SU-DHL-6 (cell line): ENCODE measurements around the gene TRMT1.

Experiments used
- H2AFZ ChIP-seq: fragments of 200-600 bp; sonication (generic); 2 replicates; pipeline ENCODE4 v1.6.1; 2014; ENCODE audit warnings: low read depth, mild to moderate bottlenecking, moderate library complexity, mixed read lengths, antibody characterized with exemption, low read length; ENCODE audit not compliant: severe bottlenecking
- H3F3A ChIP-seq: fragments of 200-600 bp; shearing (Covaris generic); 2 replicates; pipeline ENCODE4 v1.6.0; 2016; ENCODE audit warnings: antibody characterized with exemption, mild to moderate bottlenecking; ENCODE audit not compliant: insufficient read depth
- H3K27ac ChIP-seq: fragments of 200-600 bp; sonication (generic); 2 replicates; pipeline ENCODE4 v1.5.1; 2016; ENCODE audit warnings: low read depth, mild to moderate bottlenecking, low read length, moderate library complexity, mixed read lengths
- H3K27me3 ChIP-seq: fragments of 200-600 bp; sonication (generic), shearing (Covaris generic); 2 replicates; pipeline ENCODE4 v1.6.0; 2014; ENCODE audit warnings: mild to moderate bottlenecking, low read length
- H3K36me3 ChIP-seq: fragments of 200-600 bp; sonication (generic); 2 replicates; pipeline ENCODE4 v1.6.1; 2014; ENCODE audit warnings: mild to moderate bottlenecking, low read length, mixed read lengths
- H3K4me2 ChIP-seq: fragments of 300-600, 200-600 bp; shearing (Covaris generic), sonication (generic); 2 replicates; pipeline ENCODE4 v1.6.0; 2014; ENCODE audit warnings: low read length, low read depth, mild to moderate bottlenecking; ENCODE audit not compliant: poor library complexity, severe bottlenecking
- H3K4me3 ChIP-seq: fragments of 200-600 bp; sonication (generic); 2 replicates; pipeline ENCODE4 v1.5.1; 2014; ENCODE audit warnings: antibody characterized with exemption, low read length, mild to moderate bottlenecking, mixed read lengths; ENCODE audit not compliant: insufficient read depth, poor library complexity, severe bottlenecking
- H3K79me2 ChIP-seq: fragments of 200-600 bp; sonication (generic); 2 replicates; pipeline ENCODE4 v1.6.1; 2014; ENCODE audit warnings: mild to moderate bottlenecking, low read length, moderate library complexity; ENCODE audit not compliant: insufficient read depth
- H3K9ac ChIP-seq: fragments of 200-600 bp; sonication (generic); 2 replicates; pipeline ENCODE4 v1.7.0; 2014; ENCODE audit warnings: mild to moderate bottlenecking, low read length
- H3K9me2 ChIP-seq: fragments of 200-600 bp; sonication (generic); replicated peaks from 2 replicates; pipeline ENCODE4 v1.6.1; 2014; ENCODE audit warnings: low read length; ENCODE audit not compliant: insufficient read depth
- H3K9me3 ChIP-seq: fragments of 200-600 bp; sonication (generic); 2 replicates; pipeline ENCODE4 v1.6.1; 2014; ENCODE audit warnings: low read length, mixed read lengths; ENCODE audit not compliant: insufficient read depth
- H4K20me1 ChIP-seq: fragments of 200-600 bp; sonication (generic); 2 replicates; pipeline ENCODE4 v1.6.1; 2014; ENCODE audit warnings: low read depth, mild to moderate bottlenecking, antibody characterized with exemption, low read length, moderate library complexity, mixed read lengths
- CTCF ChIP-seq: fragments of 200-600 bp; sonication (generic); IDR thresholded peaks from one replicate; pipeline ENCODE4 v1.5.1; 2017; ENCODE audit warnings: antibody characterized with exemption, mild to moderate bottlenecking, low read length, moderate library complexity; ENCODE audit not compliant: insufficient read depth, poor library complexity, severe bottlenecking
- EZH2phosphoT487 ChIP-seq: fragments of 200-600 bp; sonication (generic), shearing (Covaris generic); conservative IDR thresholded peaks from 2 replicates; pipeline ENCODE4 v1.6.1; 2018; ENCODE audit warnings: mild to moderate bottlenecking, antibody characterized with exemption, low read length, moderate library complexity, mixed read lengths

The TRMT1 gene

GRCh38 chr19:13138171-13138915 is 21.8 kb upstream of the TRMT1 start:
- H3K36me3 ChIP-seq, result no peaks in the 10 kb centered on the region

GRCh38 chr19:13137290-13137794 is 20.8 kb upstream of the TRMT1 start:
- Histone ChIP-seq H2AFZ (no peak overlapping the region), H3K27me3 (no peaks in the 10 kb centered on the region), H3K9me3 (no peaks in the 10 kb centered on the region), H3K9me2 (no peaks in the 10 kb centered on the region), H3K9ac (no peak overlapping the region), H3K36me3 (no peaks in the 10 kb centered on the region), H3F3A (no peaks in the 10 kb centered on the region), H3K79me2 (peaks cover 7% of the 10 kb centered on the region; the same call in 1 of the 2 replicates), H4K20me1 (peaks cover 5% of the 10 kb centered on the region; the same call in 1 of the 2 replicates), H3K27ac (no peak overlapping the region), H3K4me3 (no peak overlapping the region), H3K4me2 (no peak overlapping the region)
- TF ChIP-seq EZH2phosphoT487, result no peak
- TF ChIP-seq CTCF, result no peak

More at GRCh38 chr19:13138171-13138915, 21.8 kb upstream of the TRMT1 start:
- H3K9ac ChIP-seq, result no peak overlapping the region
- no peak overlapping the region for H3K27ac ChIP-seq
- H2AFZ ChIP-seq, result no peak overlapping the region
- H4K20me1 ChIP-seq, result peaks cover 4% of the 10 kb centered on the region; the same call in 1 of the 2 replicates
- TF ChIP-seq EZH2phosphoT487 (no peak), CTCF (no peak)
- no peak overlapping the region for H3K4me3 ChIP-seq
- H3K4me2 ChIP-seq, result no peak overlapping the region
- no peaks in the 10 kb centered on the region for H3K9me2 ChIP-seq
- no peaks in the 10 kb centered on the region for H3K9me3 ChIP-seq
- no peaks in the 10 kb centered on the region for H3K27me3 ChIP-seq
- no peaks in the 10 kb centered on the region for H3F3A ChIP-seq
- H3K79me2 ChIP-seq, result no peaks in the 10 kb centered on the region

GRCh38 chr19:13135068-13136062 is 18.8 kb upstream of the TRMT1 start:
- Histone ChIP-seq H3K9me2 (no peaks in the 10 kb centered on the region), H3K9ac (no peak overlapping the region), H2AFZ (no peak overlapping the region), H3K79me2 (peaks cover 17% of the 10 kb centered on the region; the same call in 1 of the 2 replicates), H3F3A (no peaks in the 10 kb centered on the region), H3K4me2 (no peak overlapping the region), H3K4me3 (no peak overlapping the region), H3K36me3 (no peaks in the 10 kb centered on the region), H4K20me1 (peaks cover 5% of the 10 kb centered on the region; the same call in 1 of the 2 replicates), H3K27me3 (no peaks in the 10 kb centered on the region), H3K27ac (no peak overlapping the region), H3K9me3 (no peaks in the 10 kb centered on the region)
- TF ChIP-seq EZH2phosphoT487, result no peak
